Neuronal stem cell (in vitro differentiated cells): ENCODE results near the gene CYP19A1.

ENCODE experiments used
- DNase-seq: peaks from one replicate; pipeline ENCODE4 v3.0.0-alpha.2; 2013; ENCODE audit warnings: low spot score
- H2AFZ ChIP-seq: one replicate; pipeline ENCODE4 v1.6.1; 2013; ENCODE audit warnings: mild to moderate bottlenecking, low read length, inconsistent platforms
- H2AK5ac ChIP-seq: 2 replicates; pipeline ENCODE4 v1.6.1; 2013; ENCODE audit warnings: low read depth, mild to moderate bottlenecking, inconsistent platforms, low read length, moderate library complexity, mixed read lengths
- H2BK120ac ChIP-seq: 2 replicates; pipeline ENCODE4 v1.6.1; 2013; ENCODE audit warnings: low read depth, mild to moderate bottlenecking, inconsistent platforms, low read length, moderate library complexity, mixed read lengths
- H2BK12ac ChIP-seq: one replicate; pipeline ENCODE4 v1.6.1; 2013; ENCODE audit warnings: low read length, inconsistent platforms
- H2BK15ac ChIP-seq: 2 replicates; pipeline ENCODE4 v1.6.1; 2013; ENCODE audit warnings: mild to moderate bottlenecking, low read length, inconsistent platforms, mixed read lengths
- H2BK5ac ChIP-seq: one replicate; pipeline ENCODE4 v1.6.1; 2013; ENCODE audit warnings: inconsistent platforms, mild to moderate bottlenecking, low read length, moderate library complexity
- H3K14ac ChIP-seq: one replicate; pipeline ENCODE4 v1.6.1; 2013; ENCODE audit warnings: low read length, inconsistent platforms
- H3K18ac ChIP-seq: 2 replicates; pipeline ENCODE4 v1.6.1; 2013; ENCODE audit warnings: low read length, inconsistent platforms
- H3K23ac ChIP-seq: 2 replicates; pipeline ENCODE4 v1.6.1; 2013; ENCODE audit warnings: low read depth, mild to moderate bottlenecking, mixed read lengths, low read length, inconsistent platforms; ENCODE audit not compliant: poor library complexity
- H3K27ac ChIP-seq: replicated peaks from 3 replicates; pipeline ENCODE4 v1.5.1; 2013; ENCODE audit warnings: low read length, inconsistent platforms
- H3K27me3 ChIP-seq, 3 experiments: 2 replicates each; pipeline ENCODE4 v1.6.1; 2013; ENCODE audit warnings: low read length in 3 of 3, mild to moderate bottlenecking in 2 of 3, inconsistent platforms in 1 of 3, low read depth in 1 of 3, mixed read lengths in 1 of 3, moderate library complexity in 1 of 3; ENCODE audit not compliant: control insufficient read depth in 3 of 3, insufficient read depth in 3 of 3
- H3K36me3 ChIP-seq, 2 donors: replicated peaks in 1 of 2; 2 replicates each; pipeline ENCODE4 v1.6.1; 2013; ENCODE audit warnings: low read length in 2 of 2; ENCODE audit not compliant: control insufficient read depth in 2 of 2, insufficient read depth in 2 of 2
- H3K4ac ChIP-seq: 2 replicates; pipeline ENCODE4 v1.6.1; 2013; ENCODE audit warnings: inconsistent platforms, mild to moderate bottlenecking, low read length, moderate library complexity
- H3K4me1 ChIP-seq, 2 donors: 1 replicate in 1 of 2; 2 replicates in 1 of 2; pipeline ENCODE4 v1.6.1; 2013; ENCODE audit warnings: low read length in 2 of 2, low read depth in 1 of 2; ENCODE audit not compliant: control insufficient read depth in 2 of 2, insufficient read depth in 1 of 2
- H3K4me2 ChIP-seq: one replicate; pipeline ENCODE4 v1.6.1; 2013; ENCODE audit warnings: mild to moderate bottlenecking, low read length, inconsistent platforms; ENCODE audit not compliant: insufficient read depth, poor library complexity, severe bottlenecking
- H3K4me3 ChIP-seq, 2 donors: 2 replicates each; pipeline ENCODE4 v1.5.1; 2013; ENCODE audit warnings: low read length in 2 of 2, mild to moderate bottlenecking in 2 of 2, inconsistent platforms in 1 of 2, moderate library complexity in 1 of 2
- H3K79me1 ChIP-seq: one replicate; pipeline ENCODE4 v1.6.1; 2013; ENCODE audit warnings: low read depth, mild to moderate bottlenecking, inconsistent platforms, low read length, moderate library complexity
- H3K9ac ChIP-seq: one replicate; pipeline ENCODE4 v1.6.1; 2013; ENCODE audit warnings: mild to moderate bottlenecking, low read depth, low read length, inconsistent platforms; ENCODE audit not compliant: poor library complexity
- H3K9me3 ChIP-seq, 2 donors: replicated peaks in 1 of 2; 2 replicates each; pipeline versions ENCODE3 to v1.6.1; 2013; ENCODE audit warnings: low read length in 2 of 2, mild to moderate bottlenecking in 2 of 2, inconsistent platforms in 1 of 2, low read depth in 1 of 2, mixed read lengths in 1 of 2, moderate library complexity in 1 of 2; ENCODE audit not compliant: control insufficient read depth in 2 of 2, insufficient read depth in 1 of 2
- H4K8ac ChIP-seq: one replicate; pipeline ENCODE4 v1.6.1; 2013; ENCODE audit warnings: low read depth, mild to moderate bottlenecking, inconsistent platforms, low read length, moderate library complexity
- H4K91ac ChIP-seq: one replicate; pipeline ENCODE4 v1.6.1; 2013; ENCODE audit warnings: low read length, low read depth, mild to moderate bottlenecking, inconsistent platforms; ENCODE audit not compliant: poor library complexity
- WGBS, 2 donors: extraction: QIAGEN DNeasy Blood & Tissue Kit; methylation state at CpG; one replicate each; pipeline ENCODE4 v1.1.7; 2013; ENCODE audit warnings: missing lambda C conversion rate in 2 of 2, mixed read lengths in 1 of 2; ENCODE audit not compliant: insufficient read length in 2 of 2, insufficient replicate concordance in 1 of 2; ENCODE audit errors: extremely low coverage in 2 of 2; 5-methylcytosine and 5-hydroxymethylcytosine counted together

The CYP19A1 gene

DNA sequence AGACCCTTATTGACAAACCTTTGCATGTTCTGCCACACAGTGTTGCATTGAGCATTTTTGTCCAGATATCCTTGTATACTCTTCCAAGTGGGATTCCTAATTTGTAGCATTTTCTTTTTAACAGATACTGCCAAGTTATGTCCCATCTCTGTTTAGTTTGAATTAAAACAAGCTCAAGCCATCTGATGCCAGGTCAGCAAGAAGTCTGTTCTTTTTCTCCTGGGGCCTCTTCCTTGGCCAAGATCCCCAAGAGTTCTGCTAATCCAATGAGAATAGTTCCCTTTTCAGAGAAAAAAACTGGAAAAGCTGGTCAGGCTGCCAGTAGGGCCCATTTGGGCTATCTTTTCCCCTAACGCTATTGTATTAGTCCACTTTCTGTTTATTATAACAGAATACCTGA is 32.9 kb upstream of the CYP19A1 start:
- Histone ChIP-seq H4K91ac (no peak overlapping the region), H4K8ac (no peak overlapping the region), H3K36me3 (no peaks in the 10 kb centered on the region), H2BK5ac (no peak overlapping the region), H3K14ac (no peak overlapping the region), H3K27me3 (no peaks in the 10 kb centered on the region), H2AK5ac (no peak overlapping the region), H2BK15ac (no peak overlapping the region), H3K4me3 (no peak overlapping the region), H3K4ac (no peak overlapping the region), H3K18ac (no peak overlapping the region), H3K9me3 (no peaks in the 10 kb centered on the region), H3K79me1 (no peaks in the 10 kb centered on the region), H3K4me1 (peaks cover 0 to 8% of the 10 kb centered on the region in 2 donors), H3K4me2 (no peak overlapping the region), H2BK120ac (no peak overlapping the region), H3K23ac (no peak overlapping the region), H3K9ac (no peak overlapping the region), H2BK12ac (no peak overlapping the region), H2AFZ (no peak overlapping the region), H3K27ac (no peak overlapping the region)
- DNase-seq: no peak
- WGBS, 2 donors: no CpG with 5 or more reads among the region's 1 CpG

DNA sequence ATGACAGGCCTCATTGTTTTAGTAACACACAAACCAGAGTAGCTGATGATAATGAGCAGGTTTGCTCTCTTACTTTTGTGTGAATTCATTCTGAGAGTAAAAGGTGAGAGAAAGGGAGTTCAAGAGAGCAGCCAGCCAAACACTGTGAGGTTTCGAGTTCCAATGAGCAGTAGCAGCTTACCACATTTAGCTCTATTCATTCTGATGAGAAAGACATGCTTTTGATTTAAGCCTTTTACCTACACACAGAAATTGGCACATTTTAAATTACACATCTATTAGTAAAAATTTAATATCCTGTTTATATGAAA is 31.0 kb upstream of the CYP19A1 start:
- Histone ChIP-seq H4K91ac (no peak overlapping the region), H3K4me2 (no peak overlapping the region), H3K18ac (no peak overlapping the region), H3K79me1 (no peaks in the 10 kb centered on the region), H3K27ac (no peak overlapping the region), H2BK15ac (no peak overlapping the region), H3K23ac (no peak overlapping the region), H2AK5ac (no peak overlapping the region), H3K27me3 (no peaks in the 10 kb centered on the region), H3K9ac (no peak overlapping the region), H3K14ac (no peak overlapping the region), H2AFZ (no peak overlapping the region), H2BK5ac (no peak overlapping the region), H4K8ac (no peak overlapping the region), H2BK120ac (no peak overlapping the region), H3K36me3 (no peaks in the 10 kb centered on the region), H3K4ac (no peak overlapping the region), H3K4me3 (no peak overlapping the region), H3K9me3 (no peaks in the 10 kb centered on the region), H2BK12ac (no peak overlapping the region), H3K4me1 (peaks cover 0 to 8% of the 10 kb centered on the region in 2 donors)
- WGBS, 2 donors: no CpG with 5 or more reads among the region's 1 CpG
- DNase-seq: no peak

GRCh38 chr15:51368751-51369450 is 30.5 kb upstream of the CYP19A1 start:
- no peak overlapping the region for H3K9ac ChIP-seq
- no CpG with 5 or more reads among the region's 3 CpGs for WGBS, 2 donors
- no peak overlapping the region for H2BK15ac ChIP-seq
- H3K27me3 ChIP-seq: no peaks in the 10 kb centered on the region
- H3K4me2 ChIP-seq: no peak overlapping the region
- H4K91ac ChIP-seq: no peak overlapping the region
- no peaks in the 10 kb centered on the region for H3K9me3 ChIP-seq
- no peak overlapping the region for H2BK5ac ChIP-seq
- no peak overlapping the region for H3K18ac ChIP-seq
- no peak overlapping the region for H3K4me3 ChIP-seq
- H3K4me1 ChIP-seq: peaks cover 0 to 8% of the 10 kb centered on the region in 2 donors
- no peak overlapping the region for H4K8ac ChIP-seq
- H2AK5ac ChIP-seq: no peak overlapping the region
- no peak overlapping the region for H3K23ac ChIP-seq
- H3K36me3 ChIP-seq: no peaks in the 10 kb centered on the region
- H3K79me1 ChIP-seq: no peaks in the 10 kb centered on the region
- DNase-seq: no peak
- H2BK12ac ChIP-seq: no peak overlapping the region
- H3K27ac ChIP-seq: no peak overlapping the region
- H2BK120ac ChIP-seq: no peak overlapping the region
- H2AFZ ChIP-seq: no peak overlapping the region
- H3K4ac ChIP-seq: no peak overlapping the region
- no peak overlapping the region for H3K14ac ChIP-seq

DNA sequence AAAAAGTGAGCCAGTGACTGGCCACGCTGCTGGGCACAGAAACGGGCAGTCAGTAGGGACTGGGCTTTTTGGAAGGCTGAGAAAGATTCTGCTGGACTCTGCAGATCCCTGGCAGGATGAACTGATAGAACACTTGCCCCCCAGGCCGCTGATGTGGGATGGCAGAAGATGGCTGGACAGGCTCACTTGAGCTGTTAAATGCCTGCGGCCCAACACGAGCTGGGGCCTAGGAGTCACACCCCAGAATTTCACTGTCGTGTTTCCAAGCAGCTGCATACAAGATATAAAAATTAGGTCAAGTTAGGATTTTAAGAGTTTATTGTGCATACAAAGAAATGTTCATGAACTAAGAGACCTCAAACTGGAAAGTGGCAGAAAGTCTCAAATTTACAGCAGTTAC is 29.9 kb upstream of the CYP19A1 start:
- DNase-seq: no peak
- Histone ChIP-seq H3K36me3 (no peaks in the 10 kb centered on the region), H3K14ac (no peak overlapping the region), H3K27me3 (no peaks in the 10 kb centered on the region), H3K27ac (no peak overlapping the region), H2BK5ac (no peak overlapping the region), H2BK120ac (no peak overlapping the region), H2BK12ac (no peak overlapping the region), H3K79me1 (no peaks in the 10 kb centered on the region), H3K23ac (no peak overlapping the region), H3K4me1 (peaks cover 0 to 8% of the 10 kb centered on the region in 2 donors), H3K9me3 (no peaks in the 10 kb centered on the region), H2AFZ (no peak overlapping the region), H3K4ac (no peak overlapping the region), H3K4me2 (no peak overlapping the region), H3K4me3 (no peak overlapping the region), H4K8ac (no peak overlapping the region), H3K18ac (no peak overlapping the region), H2AK5ac (no peak overlapping the region), H4K91ac (no peak overlapping the region), H2BK15ac (no peak overlapping the region), H3K9ac (no peak overlapping the region)
- no CpG with 5 or more reads among the region's 6 CpGs for WGBS, 2 donors
